ENCODE measurements around the gene USP46.

Gene USP46

DNA sequence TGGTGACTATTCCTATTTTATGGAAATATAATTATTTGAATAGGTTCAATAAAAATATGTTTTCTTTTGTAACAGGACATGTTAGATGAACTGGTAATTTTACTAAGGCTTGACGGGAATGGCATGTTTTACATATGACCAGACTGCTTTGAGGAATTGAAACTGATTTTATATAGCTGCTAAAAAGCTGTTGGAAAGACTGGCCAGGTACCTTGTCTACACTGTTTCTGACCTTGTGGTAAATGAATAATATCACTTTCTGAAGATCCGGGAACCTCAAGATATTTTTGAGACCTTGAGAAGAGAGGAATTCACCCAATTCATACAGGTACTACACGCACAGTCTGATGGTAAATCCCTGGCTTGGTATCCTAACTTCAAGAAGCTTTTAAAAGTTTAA lies 42.1 kb upstream of the USP46 start:
- TF ChIP-seq EZH2phosphoT487 (IDR thresholded peaks at IDR 0.05; ENCODE audit: borderline replicate concordance), result no peak
- no peak for TF ChIP-seq CTCF (conservative IDR thresholded peaks at IDR 0.05; ENCODE audit: low read length)
- Histone ChIP-seq H3K9me3 (ENCODE audit: insufficient read depth, low read depth, low read length) (no peaks in the 10 kb centered on the region), H3K4me3 (ENCODE audit: low read length, poor library complexity, severe bottlenecking) (no peak overlapping the region), H3K4me1 (ENCODE audit: insufficient read depth, low read length, poor library complexity, severe bottlenecking) (no peaks in the 10 kb centered on the region), H3K4me2 (ENCODE audit: low read depth, low read length, poor library complexity, severe bottlenecking) (no peak overlapping the region), H3F3A (ENCODE audit: low read depth) (no peaks in the 10 kb centered on the region), H2AFZ (ENCODE audit: low read length) (no peak overlapping the region), H3K36me3 (ENCODE audit: insufficient read depth, low read length) (no peaks in the 10 kb centered on the region), H4K20me1 (ENCODE audit: insufficient read depth, low read length, poor library complexity, severe bottlenecking) (no peaks in the 10 kb centered on the region), H3K79me2 (ENCODE audit: insufficient read depth, low read length) (no peaks in the 10 kb centered on the region), H3K9ac (ENCODE audit: low read depth, low read length, poor library complexity, severe bottlenecking) (no peak overlapping the region), H3K9me2 (replicated peaks; ENCODE audit: low read depth, low read length) (no peaks in the 10 kb centered on the region), H3K27me3 (ENCODE audit: insufficient read depth, low read length, poor library complexity, severe bottlenecking) (peaks cover 8% of the 10 kb centered on the region)

- Histone ChIP-seq H3K27me3 (ENCODE audit: insufficient read depth, low read length, poor library complexity, severe bottlenecking) (peaks cover 4% of the 10 kb centered on the region), H2AFZ (ENCODE audit: low read length) (no peak overlapping the region), H3K9me2 (replicated peaks; ENCODE audit: low read depth, low read length) (no peaks in the 10 kb centered on the region), H3K4me3 (ENCODE audit: low read length, poor library complexity, severe bottlenecking) (no peak overlapping the region), H3K9me3 (ENCODE audit: insufficient read depth, low read depth, low read length) (peaks cover 18% of the 10 kb centered on the region; the same call in 1 of the 2 replicates), H3F3A (ENCODE audit: low read depth) (no peaks in the 10 kb centered on the region), H3K4me1 (ENCODE audit: insufficient read depth, low read length, poor library complexity, severe bottlenecking) (no peaks in the 10 kb centered on the region), H3K9ac (ENCODE audit: low read depth, low read length, poor library complexity, severe bottlenecking) (no peak overlapping the region), H3K79me2 (ENCODE audit: insufficient read depth, low read length) (no peaks in the 10 kb centered on the region), H3K36me3 (ENCODE audit: insufficient read depth, low read length) (no peaks in the 10 kb centered on the region), H4K20me1 (ENCODE audit: insufficient read depth, low read length, poor library complexity, severe bottlenecking) (no peaks in the 10 kb centered on the region), H3K4me2 (ENCODE audit: low read depth, low read length, poor library complexity, severe bottlenecking) (no peak overlapping the region)
- TF ChIP-seq EZH2phosphoT487 (IDR thresholded peaks at IDR 0.05; ENCODE audit: borderline replicate concordance) (no peak), CTCF (conservative IDR thresholded peaks at IDR 0.05; ENCODE audit: low read length) (no peak)
These were observed 35.8 kb upstream of the USP46 start for GRCh38 chr4:52694936-52695335.

GRCh38 chr4:52693492-52693891 lies 34.4 kb upstream of the USP46 start:
- Histone ChIP-seq H3K79me2 (ENCODE audit: insufficient read depth, low read length) (no peaks in the 10 kb centered on the region), H3K4me1 (ENCODE audit: insufficient read depth, low read length, poor library complexity, severe bottlenecking) (no peaks in the 10 kb centered on the region), H3K4me3 (ENCODE audit: low read length, poor library complexity, severe bottlenecking) (no peak overlapping the region), H3K9me2 (replicated peaks; ENCODE audit: low read depth, low read length) (no peaks in the 10 kb centered on the region), H3K9ac (ENCODE audit: low read depth, low read length, poor library complexity, severe bottlenecking) (no peak overlapping the region), H4K20me1 (ENCODE audit: insufficient read depth, low read length, poor library complexity, severe bottlenecking) (no peaks in the 10 kb centered on the region), H3F3A (ENCODE audit: low read depth) (no peaks in the 10 kb centered on the region), H3K9me3 (ENCODE audit: insufficient read depth, low read depth, low read length) (peaks cover 18% of the 10 kb centered on the region; the same call in 1 of the 2 replicates), H2AFZ (ENCODE audit: low read length) (no peak overlapping the region), H3K27me3 (ENCODE audit: insufficient read depth, low read length, poor library complexity, severe bottlenecking) (peaks cover 4% of the 10 kb centered on the region), H3K36me3 (ENCODE audit: insufficient read depth, low read length) (no peaks in the 10 kb centered on the region), H3K4me2 (ENCODE audit: low read depth, low read length, poor library complexity, severe bottlenecking) (no peak overlapping the region)
- no peak for TF ChIP-seq EZH2phosphoT487 (IDR thresholded peaks at IDR 0.05; ENCODE audit: borderline replicate concordance)
- TF ChIP-seq CTCF (conservative IDR thresholded peaks at IDR 0.05; ENCODE audit: low read length), result no peak
